ENCODE results near the gene GABRB2. TPM values are rescaled to one million over a fixed set of nuclear protein-coding genes. Genes with fewer than 3 reads are reported as not detected.
"Not testable (repeated sequence)": the region's sequence is repeated elsewhere in the genome, so short reads cannot be mapped to it uniquely, and the experiment has no call there.

GABRB2 gene
- total RNA-seq, 1 experiment from 2014 or later: not detected

DNA sequence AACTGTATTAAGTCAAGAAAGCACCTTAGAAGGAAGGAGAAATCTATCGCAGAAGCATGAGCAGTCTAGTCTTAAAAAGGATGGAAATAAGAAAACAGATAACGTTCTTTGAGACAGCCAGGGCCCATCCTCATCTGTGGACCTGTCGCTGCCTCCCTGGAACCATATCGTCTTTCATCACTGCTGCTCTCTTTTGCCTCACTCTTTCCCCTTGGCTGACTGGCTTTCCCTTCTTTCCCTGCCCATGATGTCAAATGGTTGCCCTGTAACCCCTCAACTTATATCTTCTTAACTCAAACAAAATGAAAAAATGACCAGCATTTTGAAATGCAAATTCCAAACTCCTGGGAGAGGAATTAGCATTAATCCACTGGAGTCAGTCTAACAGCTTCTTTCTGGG, 299.8 kb downstream of the GABRB2 start:
- DNase-seq (ENCODE audit: low spot score): no peak

DNA sequence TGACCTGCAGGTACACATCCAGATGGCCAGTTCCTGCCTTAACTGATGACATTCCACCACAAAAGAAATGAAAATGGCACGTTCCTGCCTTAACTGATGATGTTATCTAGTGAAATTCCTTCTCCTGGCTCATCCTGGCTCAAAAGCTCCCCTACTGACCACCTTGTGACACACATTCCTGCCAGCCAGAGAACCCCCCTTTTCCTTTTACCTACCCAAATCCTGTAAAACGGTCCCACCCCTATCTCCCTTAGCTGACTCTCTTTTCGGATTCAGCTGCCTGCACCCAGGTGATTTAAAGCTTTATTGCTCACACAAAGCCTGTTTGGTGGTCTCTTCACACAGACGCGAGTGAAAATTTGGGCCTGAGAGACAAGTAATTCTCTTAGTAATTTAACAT, 300.7 kb downstream of the GABRB2 start:
- DNase-seq (ENCODE audit: low spot score): not testable (repeated sequence)

Other genes starting within 250 kb of the GABRB2 start
- not detected in 2 replicates for gene GABRA6, start 139.0 kb upstream of the GABRB2 start, total RNA-seq (2014; rRNA removed; shearing (Covaris generic))

Measured in HT-29 (cell line).